ENCODE measurements around the gene TBC1D22B. TPM values are rescaled to one million over a fixed set of nuclear protein-coding genes. Genes with fewer than 3 reads are reported as not detected.

The TBC1D22B gene
- total and polyA plus RNA-seq, 2 of the 13 experiments (the other 11 are each of a cell fraction or from before 2014, with no cell fraction given), result 9.7 to 12.9 TPM

GRCh38 chr6:37207903-37208456 lies 49.6 kb upstream of the TBC1D22B start (continued):
- TF ChIP-seq, protein P1, sequence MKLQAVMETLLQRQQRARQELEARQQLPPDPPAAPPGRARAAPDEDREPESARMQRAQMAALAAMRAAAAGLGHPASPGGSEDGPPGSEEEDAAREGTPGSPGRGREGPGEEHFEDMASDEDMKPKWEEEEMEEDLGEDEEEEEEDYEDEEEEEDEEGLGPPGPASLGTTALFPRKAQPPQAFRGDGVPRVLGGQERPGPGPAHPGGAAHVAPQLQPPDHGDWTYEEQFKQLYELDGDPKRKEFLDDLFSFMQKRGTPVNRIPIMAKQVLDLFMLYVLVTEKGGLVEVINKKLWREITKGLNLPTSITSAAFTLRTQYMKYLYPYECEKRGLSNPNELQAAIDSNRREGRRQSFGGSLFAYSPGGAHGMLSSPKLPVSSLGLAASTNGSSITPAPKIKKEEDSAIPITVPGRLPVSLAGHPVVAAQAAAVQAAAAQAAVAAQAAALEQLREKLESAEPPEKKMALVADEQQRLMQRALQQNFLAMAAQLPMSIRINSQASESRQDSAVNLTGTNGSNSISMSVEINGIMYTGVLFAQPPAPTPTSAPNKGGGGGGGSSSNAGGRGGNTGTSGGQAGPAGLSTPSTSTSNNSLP (IDR thresholded peaks at IDR 0.05; ENCODE audit: low read depth, low read length), result no peak
- TF ChIP-seq NR2F1 (CRISPR knock-in tag; IDR thresholded peaks at IDR 0.05), result no peak
- TF ChIP-seq, protein P2, sequence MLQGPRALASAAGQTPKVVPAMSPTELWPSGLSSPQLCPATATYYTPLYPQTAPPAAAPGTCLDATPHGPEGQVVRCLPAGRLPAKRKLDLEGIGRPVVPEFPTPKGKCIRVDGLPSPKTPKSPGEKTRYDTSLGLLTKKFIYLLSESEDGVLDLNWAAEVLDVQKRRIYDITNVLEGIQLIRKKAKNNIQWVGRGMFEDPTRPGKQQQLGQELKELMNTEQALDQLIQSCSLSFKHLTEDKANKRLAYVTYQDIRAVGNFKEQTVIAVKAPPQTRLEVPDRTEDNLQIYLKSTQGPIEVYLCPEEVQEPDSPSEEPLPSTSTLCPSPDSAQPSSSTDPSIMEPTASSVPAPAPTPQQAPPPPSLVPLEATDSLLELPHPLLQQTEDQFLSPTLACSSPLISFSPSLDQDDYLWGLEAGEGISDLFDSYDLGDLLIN (CRISPR knock-in tag; IDR thresholded peaks at IDR 0.05; ENCODE audit: borderline replicate concordance), result no peak
- peak; percentile 77; the same call in 1 of the 2 replicates for TF ChIP-seq CBX5 (CRISPR knock-in tag; IDR thresholded peaks at IDR 0.05; ENCODE audit: borderline replicate concordance)
- no peak for TF ChIP-seq HOXA3 (CRISPR knock-in tag; IDR thresholded peaks at IDR 0.05)
- peak; percentile 96 for TF ChIP-seq CTCF (CRISPR knock-in tag; IDR thresholded peaks at IDR 0.05)
- TF ChIP-seq, protein P3, sequence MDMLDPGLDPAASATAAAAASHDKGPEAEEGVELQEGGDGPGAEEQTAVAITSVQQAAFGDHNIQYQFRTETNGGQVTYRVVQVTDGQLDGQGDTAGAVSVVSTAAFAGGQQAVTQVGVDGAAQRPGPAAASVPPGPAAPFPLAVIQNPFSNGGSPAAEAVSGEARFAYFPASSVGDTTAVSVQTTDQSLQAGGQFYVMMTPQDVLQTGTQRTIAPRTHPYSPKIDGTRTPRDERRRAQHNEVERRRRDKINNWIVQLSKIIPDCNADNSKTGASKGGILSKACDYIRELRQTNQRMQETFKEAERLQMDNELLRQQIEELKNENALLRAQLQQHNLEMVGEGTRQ (IDR thresholded peaks at IDR 0.05; ENCODE audit: low read depth, low read length), result no peak
- TF ChIP-seq, protein P3 (CRISPR knock-in tag; IDR thresholded peaks at IDR 0.05; ENCODE audit: borderline replicate concordance), result no peak
- TF ChIP-seq LCORL (IDR thresholded peaks at IDR 0.05), result no peak
- TF ChIP-seq LCORL (CRISPR knock-in tag; IDR thresholded peaks at IDR 0.05), result peak; percentile 69; the same call in 1 of the 2 replicates
- no peak for TF ChIP-seq CERS6 (CRISPR knock-in tag; IDR thresholded peaks at IDR 0.05)
- 0 out of 2 replicates have a peak, but pooled peaks have one; percentile 15 for TF ChIP-seq SOX5 (CRISPR knock-in tag; IDR thresholded peaks at IDR 0.05; ENCODE audit: borderline replicate concordance)
- no peak for TF ChIP-seq KAT2B (IDR thresholded peaks at IDR 0.05; ENCODE audit: borderline replicate concordance, low read depth, low read length)
- TF ChIP-seq, protein P4, sequence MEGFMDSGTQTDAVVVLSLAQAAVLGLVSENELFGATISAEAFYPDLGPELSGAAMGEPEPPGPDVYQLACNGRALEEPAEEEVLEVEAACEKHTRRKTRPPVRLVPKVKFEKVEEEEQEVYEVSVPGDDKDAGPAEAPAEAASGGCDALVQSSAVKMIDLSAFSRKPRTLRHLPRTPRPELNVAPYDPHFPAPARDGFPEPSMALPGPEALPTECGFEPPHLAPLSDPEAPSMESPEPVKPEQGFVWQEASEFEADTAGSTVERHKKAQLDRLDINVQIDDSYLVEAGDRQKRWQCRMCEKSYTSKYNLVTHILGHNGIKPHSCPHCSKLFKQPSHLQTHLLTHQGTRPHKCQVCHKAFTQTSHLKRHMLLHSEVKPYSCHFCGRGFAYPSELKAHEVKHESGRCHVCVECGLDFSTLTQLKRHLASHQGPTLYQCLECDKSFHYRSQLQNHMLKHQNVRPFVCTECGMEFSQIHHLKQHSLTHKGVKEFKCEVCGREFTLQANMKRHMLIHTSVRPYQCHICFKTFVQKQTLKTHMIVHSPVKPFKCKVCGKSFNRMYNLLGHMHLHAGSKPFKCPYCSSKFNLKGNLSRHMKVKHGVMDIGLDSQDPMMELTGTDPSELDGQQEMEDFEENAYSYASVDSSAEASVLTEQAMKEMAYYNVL (CRISPR knock-in tag; IDR thresholded peaks at IDR 0.05; ENCODE audit: borderline replicate concordance), result no peak
- no peak for TF ChIP-seq RAD51 (IDR thresholded peaks at IDR 0.05; ENCODE audit: borderline replicate concordance)
- no peak for TF ChIP-seq HOXA7 (CRISPR knock-in tag; IDR thresholded peaks at IDR 0.05)
- no peak for TF ChIP-seq MEIS1 (CRISPR knock-in tag; IDR thresholded peaks at IDR 0.05; ENCODE audit: borderline replicate concordance)

Measured in HepG2 (cell line).